Measurements from ENCODE around the gene EOMES. TPM values are rescaled to one million over a fixed set of nuclear protein-coding genes. Genes with fewer than 3 reads are reported as not detected.

The EOMES gene
- total RNA-seq, 2 experiments from 2014 or later = 0.50 to 0.97 TPM

DNA sequence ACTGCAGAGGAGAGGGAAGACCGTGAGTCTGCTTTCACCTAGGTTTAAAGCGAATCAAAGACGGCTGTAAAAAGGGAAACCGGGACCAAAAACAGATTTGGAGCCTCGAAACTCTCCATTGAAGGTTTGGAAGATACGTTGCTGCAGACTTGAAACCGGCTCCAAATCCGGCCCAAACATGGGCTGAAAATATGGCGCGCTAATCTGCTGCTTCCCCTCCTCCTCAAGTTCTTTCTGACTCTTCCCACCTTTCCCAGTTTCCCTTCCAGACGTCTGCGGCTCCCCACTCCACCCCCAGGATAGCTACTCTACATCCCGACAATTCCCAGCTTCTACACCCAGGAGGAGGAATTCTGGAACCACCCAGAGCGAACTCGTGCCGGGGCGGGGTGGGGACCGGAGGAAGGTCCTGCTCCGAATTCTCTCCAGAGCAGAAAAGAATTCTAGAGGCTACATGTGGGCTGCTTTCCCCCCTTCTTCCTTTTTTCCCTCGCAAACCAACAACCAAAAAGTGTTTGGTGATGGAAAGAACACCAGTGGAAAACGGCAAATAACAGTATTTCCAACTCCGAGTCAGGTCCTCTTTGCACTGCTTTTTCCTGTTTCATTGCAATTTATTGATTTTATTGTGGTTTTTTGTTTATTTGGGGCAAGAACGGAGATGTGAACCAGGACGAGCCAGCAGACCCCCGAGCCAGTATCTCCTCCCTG is 8.5 kb downstream of the EOMES start:
- peak overlapping the region; percentile 89 for H3K4me3 Mint-ChIP-seq
- peaks cover 53% of the 10 kb centered on the region for H3K27me3 Mint-ChIP-seq
- H3K36me3 Mint-ChIP-seq = no peaks in the 10 kb centered on the region
- no peaks in the 10 kb centered on the region for H3K9me3 Mint-ChIP-seq
- peaks cover 27% of the 10 kb centered on the region for H3K4me1 Mint-ChIP-seq
- H3K27ac Mint-ChIP-seq = no peak overlapping the region
- no peak for DNase-seq

DNA sequence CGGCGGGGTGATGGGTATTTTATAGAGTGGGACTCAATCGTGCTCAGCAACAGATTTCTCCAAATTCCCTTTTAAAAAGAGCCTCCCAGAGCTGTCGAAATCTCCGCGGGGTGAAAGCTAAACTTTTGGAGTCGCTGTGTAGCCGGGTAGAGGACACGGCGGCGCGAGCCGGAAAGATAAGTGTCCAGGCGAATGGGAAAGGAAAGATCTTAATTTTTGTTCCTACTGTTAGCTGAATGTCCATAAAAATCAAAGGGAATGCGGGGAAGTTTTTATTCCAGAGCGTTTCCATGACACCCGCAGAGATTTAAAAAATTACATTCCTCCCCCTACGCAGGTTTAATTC is 9.1 kb downstream of the EOMES start:
- Mint-ChIP-seq H3K9me3 (no peaks in the 10 kb centered on the region), H3K4me3 (peak overlapping the region; percentile 89), H3K27me3 (peaks cover 56% of the 10 kb centered on the region), H3K27ac (no peak overlapping the region), H3K36me3 (no peaks in the 10 kb centered on the region), H3K4me1 (peaks cover 24% of the 10 kb centered on the region)
- no peak for DNase-seq

DNA sequence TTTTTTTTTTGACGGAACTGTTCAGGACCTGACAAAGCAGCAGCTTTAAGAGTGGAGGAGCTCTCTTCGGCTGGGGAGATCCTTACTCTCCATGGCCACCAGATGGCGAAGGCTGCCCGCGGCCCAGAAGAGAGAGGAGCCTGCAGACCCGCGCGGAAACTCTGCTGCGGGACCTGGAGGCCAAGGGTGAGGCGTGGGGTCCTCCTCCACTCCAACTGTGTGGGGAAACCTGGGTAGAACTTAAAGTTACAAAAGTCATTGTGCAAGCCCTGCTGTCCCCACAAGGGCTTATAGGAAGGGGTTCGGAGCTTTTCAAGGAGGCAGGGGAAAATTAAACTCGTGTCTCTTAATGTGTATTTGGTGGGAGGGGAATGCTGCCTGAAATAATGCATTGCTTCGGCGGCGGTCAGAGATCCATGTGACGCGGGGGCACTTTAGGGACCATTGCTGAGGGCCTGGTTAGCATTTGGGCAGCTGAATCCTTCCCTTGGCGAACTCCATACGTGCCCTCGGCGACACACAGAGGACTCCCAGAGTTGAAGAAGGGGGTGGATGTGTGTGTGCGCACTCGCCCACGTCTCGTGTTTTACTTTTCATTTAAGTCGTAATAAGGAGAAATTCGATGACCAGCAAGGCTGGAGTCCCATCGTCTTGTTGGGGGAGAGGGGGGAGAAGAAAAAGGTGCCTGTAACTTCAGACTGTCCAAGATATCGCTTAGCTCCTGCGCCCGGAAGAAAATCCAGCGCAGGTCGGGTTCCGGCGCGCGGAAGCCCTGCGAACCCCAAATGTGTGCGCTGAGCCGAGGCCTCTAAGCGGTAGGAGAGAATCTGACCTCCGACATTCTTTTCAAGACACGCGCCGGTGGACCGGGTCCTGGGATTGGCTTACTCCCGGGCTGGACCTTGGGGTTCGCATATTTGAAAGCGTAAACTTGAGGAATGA is 9.7 kb downstream of the EOMES start:
- Mint-ChIP-seq H3K27me3 (peaks cover 62% of the 10 kb centered on the region), H3K36me3 (no peaks in the 10 kb centered on the region), H3K27ac (peak overlapping the region; percentile 64)

DNA sequence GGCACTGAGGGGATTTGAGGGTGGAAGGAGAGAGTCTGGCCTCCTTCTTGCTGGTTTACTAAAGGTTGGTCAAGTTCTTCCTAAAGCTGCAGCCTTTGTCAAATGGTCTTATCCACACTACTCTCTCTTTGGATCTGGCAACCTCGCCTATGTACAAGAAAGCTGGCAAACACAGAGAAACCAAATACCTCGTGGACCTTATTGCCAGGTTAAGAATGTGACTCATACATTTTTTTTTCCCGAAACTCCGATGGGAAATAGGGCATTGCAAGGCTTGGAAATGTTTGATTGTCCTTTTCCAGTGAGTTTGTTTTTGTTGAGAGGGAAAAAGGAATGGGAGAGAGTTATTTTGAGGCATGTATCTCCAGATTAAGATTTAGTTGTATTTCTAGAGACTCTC is 13.9 kb downstream of the EOMES start:
- Mint-ChIP-seq H3K27ac (no peak overlapping the region), H3K4me3 (no peak overlapping the region), H3K27me3 (peaks cover 57% of the 10 kb centered on the region), H3K36me3 (no peaks in the 10 kb centered on the region), H3K4me1 (peaks cover 7% of the 10 kb centered on the region), H3K9me3 (no peaks in the 10 kb centered on the region)
- no peak for DNase-seq

More for the DNA sequence above, 9.7 kb downstream of the EOMES start:
- H3K4me1 Mint-ChIP-seq = peaks cover 24% of the 10 kb centered on the region
- peak; percentile 80 for DNase-seq
- H3K9me3 Mint-ChIP-seq = no peaks in the 10 kb centered on the region
- H3K4me3 Mint-ChIP-seq = peak overlapping the region; percentile 89

DNA sequence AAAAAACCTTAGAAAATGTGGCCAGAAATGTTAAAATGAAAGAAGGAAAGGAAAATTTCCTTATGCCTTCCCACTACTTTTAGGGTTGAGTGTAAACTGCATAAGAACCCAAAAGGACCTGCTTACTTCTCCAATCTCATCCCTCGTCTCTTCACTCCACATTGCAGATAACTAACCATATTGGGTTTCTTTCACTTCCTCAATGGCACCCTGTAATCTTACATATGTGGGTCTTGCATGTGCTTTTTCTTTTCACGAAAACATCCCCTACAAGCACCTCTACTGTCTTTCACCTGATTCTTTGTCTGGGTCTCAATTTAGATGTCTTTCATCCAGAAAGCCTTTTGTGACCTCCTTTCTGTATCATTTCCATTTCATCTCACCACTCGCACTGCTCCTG is 23.1 kb downstream of the EOMES start:
- H3K36me3 Mint-ChIP-seq = no peaks in the 10 kb centered on the region
- DNase-seq = no peak
- H3K27ac Mint-ChIP-seq = no peak overlapping the region
- no peak overlapping the region for H3K4me3 Mint-ChIP-seq
- no peaks in the 10 kb centered on the region for H3K27me3 Mint-ChIP-seq
- H3K9me3 Mint-ChIP-seq = peaks cover 6% of the 10 kb centered on the region
- no peaks in the 10 kb centered on the region for H3K4me1 Mint-ChIP-seq

DNA sequence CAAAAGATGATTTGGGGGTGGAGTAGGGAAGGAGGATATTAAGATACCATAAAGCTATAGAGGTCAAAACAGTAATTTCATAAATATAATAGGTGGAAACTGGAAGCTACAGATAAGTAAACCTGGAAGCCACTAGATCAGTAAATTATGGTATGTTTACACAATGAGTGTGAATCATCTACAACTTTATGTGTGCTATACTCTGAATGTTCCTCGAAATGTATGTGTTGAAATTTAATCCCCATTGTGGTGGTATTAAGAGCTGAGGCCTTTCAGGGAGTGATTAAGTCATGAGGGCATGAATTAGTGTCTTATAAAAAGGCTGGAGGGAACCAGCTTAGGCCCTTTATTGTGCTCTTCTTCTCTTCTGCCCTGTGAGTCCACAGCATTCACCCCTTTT is 25.2 kb downstream of the EOMES start:
- no peaks in the 10 kb centered on the region for H3K36me3 Mint-ChIP-seq
- no peak overlapping the region for H3K27ac Mint-ChIP-seq
- H3K9me3 Mint-ChIP-seq = peaks cover 6% of the 10 kb centered on the region
- no peaks in the 10 kb centered on the region for H3K27me3 Mint-ChIP-seq
- H3K4me3 Mint-ChIP-seq = no peak overlapping the region
- no peak for DNase-seq
- H3K4me1 Mint-ChIP-seq = no peaks in the 10 kb centered on the region

DNA sequence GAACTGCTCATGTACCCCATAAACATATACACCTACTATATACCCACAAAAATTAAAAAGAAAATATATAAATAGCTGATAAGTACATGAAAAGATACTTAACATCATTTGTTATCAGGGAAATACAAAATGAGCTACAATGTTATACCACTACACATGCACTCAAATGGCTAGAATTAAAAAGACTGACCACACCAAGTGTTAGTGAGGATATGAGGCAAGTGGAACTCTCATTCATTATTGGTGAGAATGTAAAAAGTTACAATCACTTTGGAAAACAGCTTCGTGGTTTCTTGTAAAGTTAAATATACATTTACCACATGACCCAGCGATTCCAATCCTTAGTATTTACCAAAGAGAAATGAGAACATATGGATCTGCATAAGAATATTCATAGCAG is 26.5 kb downstream of the EOMES start:
- peaks cover 10% of the 10 kb centered on the region for H3K9me3 Mint-ChIP-seq
- no peaks in the 10 kb centered on the region for H3K27me3 Mint-ChIP-seq
- no peak for DNase-seq
- H3K4me1 Mint-ChIP-seq = no peaks in the 10 kb centered on the region
- H3K27ac Mint-ChIP-seq = no peak overlapping the region
- H3K4me3 Mint-ChIP-seq = no peak overlapping the region
- no peaks in the 10 kb centered on the region for H3K36me3 Mint-ChIP-seq

DNA sequence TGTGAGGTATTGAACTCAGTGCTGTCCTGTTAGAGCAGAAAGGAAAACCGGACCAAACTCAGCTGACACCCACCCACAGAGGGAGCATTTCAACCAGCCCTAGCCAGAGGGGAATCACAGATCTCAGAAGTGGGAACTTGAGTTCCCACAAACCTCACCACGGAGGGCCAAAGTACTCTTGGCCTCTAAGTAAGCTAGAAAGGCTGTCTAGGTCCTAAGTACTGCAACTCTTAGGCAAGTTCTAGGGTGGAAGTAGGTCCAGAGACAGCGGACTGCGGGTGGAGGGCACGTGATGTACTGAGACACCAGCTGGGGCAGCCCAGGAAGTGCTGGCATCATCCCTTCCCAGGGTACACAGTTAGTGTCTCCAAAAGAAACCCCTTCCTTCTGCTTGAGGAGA is 34.1 kb downstream of the EOMES start:
- H3K9me3 Mint-ChIP-seq = peaks cover 5% of the 10 kb centered on the region
- H3K27me3 Mint-ChIP-seq = no peaks in the 10 kb centered on the region
- H3K4me1 Mint-ChIP-seq = no peaks in the 10 kb centered on the region
- no peak overlapping the region for H3K4me3 Mint-ChIP-seq
- DNase-seq = no peak
- H3K36me3 Mint-ChIP-seq = no peaks in the 10 kb centered on the region
- no peak overlapping the region for H3K27ac Mint-ChIP-seq

DNA sequence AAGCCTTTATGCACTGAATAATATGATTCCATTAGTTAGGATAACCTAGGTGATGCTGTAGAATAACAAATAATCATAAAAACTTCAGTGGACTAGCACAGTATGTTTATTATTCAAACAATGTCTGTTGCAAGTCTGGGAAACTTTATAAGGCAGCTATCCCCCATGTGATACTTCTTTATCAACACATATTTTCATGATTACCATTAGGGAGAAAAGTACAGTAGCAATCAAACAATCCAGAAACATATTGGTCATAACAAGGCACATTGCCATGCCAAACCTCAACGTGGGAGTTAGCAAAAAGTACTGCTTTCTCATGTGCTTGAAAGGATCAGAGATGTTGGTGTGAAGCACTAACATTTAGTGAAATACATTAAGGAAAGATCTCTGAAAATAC is 35.5 kb downstream of the EOMES start:
- Mint-ChIP-seq H3K4me1 (no peaks in the 10 kb centered on the region), H3K9me3 (peaks cover 5% of the 10 kb centered on the region), H3K27ac (no peak overlapping the region), H3K4me3 (no peak overlapping the region), H3K36me3 (no peaks in the 10 kb centered on the region), H3K27me3 (no peaks in the 10 kb centered on the region)
- no peak for DNase-seq

DNA sequence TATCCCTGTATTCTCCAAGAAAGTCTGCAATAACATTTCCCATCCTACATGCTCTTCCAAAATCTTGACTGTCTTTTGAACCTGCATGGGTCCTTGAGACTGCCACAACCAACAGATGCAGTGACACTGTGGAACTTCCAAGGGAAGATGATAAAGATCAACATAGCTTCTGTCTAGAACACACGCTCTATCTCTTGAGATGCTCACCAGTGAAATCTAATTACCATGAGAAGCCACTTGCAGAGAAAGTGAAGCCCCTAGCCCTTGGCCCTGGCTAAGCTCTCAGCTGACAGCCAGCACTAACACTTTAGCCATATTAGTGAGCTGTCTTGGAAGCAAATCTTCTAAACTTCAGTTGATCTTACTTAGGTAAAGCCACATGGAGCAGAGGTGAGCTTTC is 36.6 kb downstream of the EOMES start:
- Mint-ChIP-seq H3K4me1 (peaks cover 4% of the 10 kb centered on the region), H3K27me3 (no peaks in the 10 kb centered on the region), H3K4me3 (no peak overlapping the region), H3K36me3 (no peaks in the 10 kb centered on the region), H3K9me3 (no peaks in the 10 kb centered on the region), H3K27ac (no peak overlapping the region)
- no peak for DNase-seq

DNA sequence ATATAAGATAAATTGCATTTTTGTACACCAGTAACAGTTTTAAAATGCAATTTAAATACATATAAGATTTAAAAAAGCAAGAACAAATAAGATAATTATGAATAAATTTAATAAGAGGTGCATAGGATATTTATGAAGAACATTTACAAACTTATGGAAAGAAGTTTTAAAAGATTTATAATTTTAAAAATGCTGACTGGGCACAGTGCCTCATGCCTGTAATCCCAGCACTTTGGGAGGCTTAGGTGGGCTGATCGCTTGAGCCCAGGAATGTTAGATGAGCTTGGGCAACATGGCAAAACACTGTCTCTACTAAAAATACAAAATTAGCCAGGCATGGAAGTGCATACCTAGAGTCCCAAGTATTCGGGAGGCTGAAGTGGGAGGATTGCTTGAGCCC is 37.8 kb downstream of the EOMES start:
- H3K4me3 Mint-ChIP-seq = no peak overlapping the region
- no peak overlapping the region for H3K27ac Mint-ChIP-seq
- DNase-seq = no peak
- H3K36me3 Mint-ChIP-seq = no peaks in the 10 kb centered on the region
- H3K27me3 Mint-ChIP-seq = no peaks in the 10 kb centered on the region
- H3K4me1 Mint-ChIP-seq = peaks cover 4% of the 10 kb centered on the region
- H3K9me3 Mint-ChIP-seq = no peaks in the 10 kb centered on the region

DNA sequence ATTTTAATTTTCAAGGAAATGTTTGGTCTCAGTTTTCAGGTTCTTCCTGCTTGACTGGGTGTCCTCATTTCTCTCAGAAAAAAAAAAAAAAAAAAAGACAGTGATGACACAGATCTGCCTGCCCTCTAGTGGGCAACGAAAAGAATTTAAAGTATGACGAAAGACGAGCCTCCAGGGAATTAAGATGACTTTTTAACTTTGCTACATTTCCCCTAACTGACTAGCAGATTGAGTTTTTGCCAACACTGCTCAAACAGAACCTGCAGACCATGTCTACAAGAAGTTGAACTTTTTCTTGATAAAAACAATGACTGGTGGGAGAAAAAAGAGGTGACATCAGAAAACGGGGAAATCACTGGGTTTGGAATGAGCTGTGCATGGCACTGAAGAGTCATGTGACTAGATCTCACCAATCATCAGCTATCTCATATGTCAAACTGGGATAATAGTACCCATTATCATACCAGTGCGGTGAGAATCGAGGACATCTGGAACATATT is 40.8 kb downstream of the EOMES start:
- Mint-ChIP-seq H3K9me3 (no peaks in the 10 kb centered on the region), H3K27me3 (no peaks in the 10 kb centered on the region), H3K27ac (peak overlapping the region; percentile 76), H3K4me3 (peak overlapping the region; percentile 77), H3K4me1 (peaks cover 6% of the 10 kb centered on the region), H3K36me3 (no peaks in the 10 kb centered on the region)
- peak; percentile 30 for DNase-seq

DNA sequence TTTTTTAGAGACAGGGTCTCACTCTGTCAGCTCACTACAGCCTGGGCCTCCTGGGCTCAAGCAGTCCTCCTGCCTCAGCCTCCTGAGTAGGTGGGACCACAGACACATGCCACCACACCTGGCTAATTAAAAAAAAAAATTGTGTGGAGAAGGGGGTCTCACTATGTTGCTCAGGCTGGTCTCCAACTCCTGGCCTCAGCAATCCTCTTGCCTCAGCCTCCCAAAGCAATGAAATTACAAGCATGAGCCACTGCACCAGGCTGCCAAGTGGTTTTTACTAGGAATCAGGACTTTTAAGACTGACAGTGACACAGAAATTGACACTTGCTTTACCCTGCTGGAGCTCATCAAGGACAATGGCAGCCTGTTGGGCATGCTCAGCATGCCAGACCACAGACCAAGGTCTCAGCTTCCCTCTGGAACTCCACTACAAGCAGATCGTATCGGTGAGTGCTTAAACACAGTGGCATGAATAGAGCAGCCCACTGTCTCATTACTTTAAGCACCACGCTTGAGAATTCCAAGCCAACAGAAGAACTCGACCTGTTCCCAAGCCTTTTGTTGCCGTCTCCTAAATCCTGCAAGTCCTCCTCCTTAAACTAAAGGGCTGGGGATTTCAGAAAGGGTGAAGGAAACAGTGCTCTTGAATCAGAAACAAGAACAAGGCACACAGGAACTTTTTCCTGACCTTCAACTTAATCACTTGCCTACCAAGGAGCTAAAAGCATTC is 41.4 kb downstream of the EOMES start:
- peak overlapping the region; percentile 76 for H3K27ac Mint-ChIP-seq

DNA sequence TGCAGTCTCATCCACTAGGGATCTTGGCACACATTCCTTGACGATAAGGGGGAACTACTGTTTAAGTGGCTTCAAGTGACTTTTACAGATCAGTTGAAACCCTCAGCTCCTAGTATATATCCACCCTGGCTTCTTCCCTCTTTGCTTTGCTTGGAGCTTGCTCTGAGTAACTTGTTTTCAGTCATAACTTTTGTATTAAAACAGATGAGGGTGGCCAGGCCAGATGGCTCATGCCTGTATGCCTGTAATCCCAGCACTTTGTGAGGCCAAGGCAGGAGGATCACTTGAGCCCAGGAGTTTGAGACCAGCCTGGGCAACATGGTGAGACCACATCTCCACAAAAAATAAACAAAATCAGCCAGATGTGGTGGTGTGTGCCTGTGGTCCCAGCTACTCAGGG is 42.4 kb downstream of the EOMES start:
- H3K9me3 Mint-ChIP-seq = no peaks in the 10 kb centered on the region
- no peak for DNase-seq
- H3K27ac Mint-ChIP-seq = no peak overlapping the region
- H3K4me3 Mint-ChIP-seq = no peak overlapping the region
- no peaks in the 10 kb centered on the region for H3K36me3 Mint-ChIP-seq
- peaks cover 6% of the 10 kb centered on the region for H3K4me1 Mint-ChIP-seq
- H3K27me3 Mint-ChIP-seq = no peaks in the 10 kb centered on the region

More for the DNA sequence above, 41.4 kb downstream of the EOMES start:
- H3K27me3 Mint-ChIP-seq = no peaks in the 10 kb centered on the region
- H3K4me1 Mint-ChIP-seq = peaks cover 6% of the 10 kb centered on the region
- no peak for DNase-seq
- H3K36me3 Mint-ChIP-seq = no peaks in the 10 kb centered on the region
- H3K9me3 Mint-ChIP-seq = no peaks in the 10 kb centered on the region
- no peak overlapping the region for H3K4me3 Mint-ChIP-seq

DNA sequence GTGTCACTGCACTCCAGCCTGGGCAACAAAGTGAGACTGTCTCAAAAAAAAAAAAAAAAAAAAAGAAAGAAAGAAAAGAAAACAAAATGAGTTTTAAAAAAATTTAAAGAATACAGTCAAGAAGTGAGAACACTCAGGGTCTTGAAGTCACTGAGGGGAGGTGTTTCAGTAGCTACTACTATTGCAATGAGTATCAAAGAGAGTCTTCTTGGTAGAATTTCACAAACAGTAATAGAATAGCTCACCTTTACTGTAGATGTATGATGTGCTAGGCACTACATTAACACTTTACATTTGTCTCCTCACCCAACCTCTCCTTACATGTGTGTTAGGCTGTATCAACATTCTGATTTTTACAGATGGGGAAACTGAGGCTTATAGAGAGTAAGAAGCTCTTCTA is 43.9 kb downstream of the EOMES start:
- H3K9me3 Mint-ChIP-seq = no peaks in the 10 kb centered on the region
- no peaks in the 10 kb centered on the region for H3K36me3 Mint-ChIP-seq
- no peak for DNase-seq
- no peak overlapping the region for H3K27ac Mint-ChIP-seq
- peaks cover 6% of the 10 kb centered on the region for H3K4me1 Mint-ChIP-seq
- no peaks in the 10 kb centered on the region for H3K27me3 Mint-ChIP-seq
- no peak overlapping the region for H3K4me3 Mint-ChIP-seq
